Mesothelial cell of epicardium (in vitro differentiated cells): ENCODE data around the gene CACNA2D3. TPM values are rescaled to one million over a fixed set of nuclear protein-coding genes. Genes with fewer than 3 reads are reported as not detected.
A peak's percentile ranks its signal among the peaks of the same experiment; 100 is the strongest.

ENCODE experiments used
- DNase-seq, 2 experiments: peaks; one replicate each; pipeline ENCODE4 v3.0.0; 2021; ENCODE audit warnings: low spot score in 2 of 2; ENCODE audit not compliant: unreplicated experiment in 2 of 2
- H3K27ac Mint-ChIP-seq: 2 replicates; pipeline ENCODE4 v1.8.0; 2021; ENCODE audit warnings: mixed read lengths
- H3K27me3 Mint-ChIP-seq: 2 replicates; pipeline ENCODE4 v1.8.0; 2021; ENCODE audit warnings: low read depth, mixed read lengths
- H3K36me3 Mint-ChIP-seq: 2 replicates; pipeline ENCODE4 v1.8.0; 2021; ENCODE audit warnings: mixed read lengths
- H3K4me1 Mint-ChIP-seq: 2 replicates; pipeline ENCODE4 v1.8.0; 2021; ENCODE audit warnings: mixed read lengths
- H3K4me3 Mint-ChIP-seq: 2 replicates; pipeline ENCODE4 v1.8.0; 2021; ENCODE audit warnings: mild to moderate bottlenecking, moderate library complexity, mixed read lengths
- H3K9me3 Mint-ChIP-seq: 2 replicates; pipeline ENCODE4 v1.8.0; 2021; ENCODE audit warnings: mixed read lengths
- CTCF ChIP-seq: fragments of 200-600 bp; sonication (generic); IDR thresholded peaks from one replicate; pipeline ENCODE4 v1.5.0; 2021; ENCODE audit warnings: antibody characterized with exemption; ENCODE audit not compliant: unreplicated experiment
- total RNA-seq: library from RNA; stranded (reverse); gene quantifications from 3 replicates; pipeline ENCODE4 v1.2.1, GENCODE V29; 2021

The CACNA2D3 gene
- total RNA-seq, 1 donor from 2014 or later, result 2.3 TPM

DNA sequence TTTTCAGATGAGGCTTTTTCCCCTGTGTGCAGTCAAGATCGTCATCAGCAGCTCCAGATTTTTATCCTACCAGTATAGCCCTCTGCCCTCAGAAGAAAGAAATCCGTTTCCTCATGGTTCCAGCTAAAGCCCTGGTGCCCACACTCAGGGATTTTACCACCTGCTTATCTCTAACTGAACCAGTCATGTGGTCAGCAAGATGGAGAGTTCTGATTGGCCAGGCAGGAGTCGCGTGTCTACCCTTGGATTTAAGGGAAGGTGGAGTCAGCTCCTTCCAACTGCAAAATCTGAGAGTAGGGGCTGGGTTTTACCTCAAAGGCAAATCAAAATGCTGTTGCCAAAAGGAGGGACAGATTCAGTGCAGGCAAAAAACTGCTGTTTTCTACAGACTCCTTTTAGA, 670.2 kb downstream of the CACNA2D3 start:
- H3K36me3 Mint-ChIP-seq, result peaks cover 4% of the 10 kb centered on the region
- H3K9me3 Mint-ChIP-seq, result peaks cover 23% of the 10 kb centered on the region
- no peak overlapping the region for H3K27ac Mint-ChIP-seq
- DNase-seq, result no peak
- TF ChIP-seq CTCF, result no peak
- H3K4me3 Mint-ChIP-seq, result no peak overlapping the region
- H3K27me3 Mint-ChIP-seq, result no peaks in the 10 kb centered on the region
- peaks cover 1% of the 10 kb centered on the region for H3K4me1 Mint-ChIP-seq

- Mint-ChIP-seq H3K9me3 (peaks cover 18% of the 10 kb centered on the region), H3K4me1 (peaks cover 1% of the 10 kb centered on the region), H3K36me3 (peaks cover 2% of the 10 kb centered on the region), H3K27ac (no peak overlapping the region), H3K4me3 (no peak overlapping the region), H3K27me3 (no peaks in the 10 kb centered on the region)
- no peak for TF ChIP-seq CTCF
- DNase-seq, result no peak
Observed at GRCh38 chr3:54793171-54793570, 670.8 kb downstream of the CACNA2D3 start.

GRCh38 chr3:54797111-54797510, 674.8 kb downstream of the CACNA2D3 start:
- Mint-ChIP-seq H3K27me3 (no peaks in the 10 kb centered on the region), H3K4me1 (peaks cover 13% of the 10 kb centered on the region), H3K9me3 (peaks cover 20% of the 10 kb centered on the region), H3K27ac (no peak overlapping the region), H3K36me3 (peaks cover 2% of the 10 kb centered on the region), H3K4me3 (no peak overlapping the region)
- no peak for TF ChIP-seq CTCF
- no peak for DNase-seq

- TF ChIP-seq CTCF, result no peak
- no peak overlapping the region for H3K4me3 Mint-ChIP-seq
- H3K4me1 Mint-ChIP-seq, result peaks cover 11% of the 10 kb centered on the region
- peaks cover 2% of the 10 kb centered on the region for H3K36me3 Mint-ChIP-seq
- peak overlapping the region; percentile 56 for H3K27ac Mint-ChIP-seq
- peaks cover 23% of the 10 kb centered on the region for H3K9me3 Mint-ChIP-seq
- no peaks in the 10 kb centered on the region for H3K27me3 Mint-ChIP-seq
- DNase-seq, result no peak
Observed at GRCh38 chr3:54800478-54800877, 678.1 kb downstream of the CACNA2D3 start.

DNA sequence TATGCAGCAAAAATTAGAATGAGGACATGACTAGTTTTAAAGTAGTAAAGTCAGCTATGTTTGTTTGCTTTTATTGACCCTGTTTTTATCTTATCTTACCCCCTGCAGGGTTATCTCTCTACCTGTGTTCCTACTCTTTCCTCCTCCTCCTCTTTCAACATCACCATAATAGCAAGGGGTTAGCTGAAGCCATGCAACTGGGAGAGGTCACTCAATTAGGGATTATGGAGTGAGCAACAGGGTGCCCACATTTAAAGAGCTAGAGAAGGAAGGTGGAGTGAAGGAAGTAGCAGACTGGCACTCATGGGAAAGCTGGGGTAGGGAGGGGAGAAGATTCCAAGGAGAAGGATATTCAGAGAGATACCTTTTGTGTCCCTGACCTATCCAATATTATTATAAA, 679.6 kb downstream of the CACNA2D3 start:
- no peak for DNase-seq
- Mint-ChIP-seq H3K9me3 (peaks cover 17% of the 10 kb centered on the region), H3K4me1 (peaks cover 11% of the 10 kb centered on the region), H3K27ac (no peak overlapping the region), H3K4me3 (no peak overlapping the region), H3K27me3 (no peaks in the 10 kb centered on the region), H3K36me3 (peaks cover 2% of the 10 kb centered on the region)
- TF ChIP-seq CTCF, result no peak

GRCh38 chr3:54810401-54810800, 688.0 kb downstream of the CACNA2D3 start:
- H3K27ac Mint-ChIP-seq, result no peak overlapping the region
- H3K27me3 Mint-ChIP-seq, result no peaks in the 10 kb centered on the region
- no peak for DNase-seq
- no peak overlapping the region for H3K4me3 Mint-ChIP-seq
- H3K36me3 Mint-ChIP-seq, result no peaks in the 10 kb centered on the region
- H3K4me1 Mint-ChIP-seq, result peaks cover 4% of the 10 kb centered on the region
- H3K9me3 Mint-ChIP-seq, result peaks cover 5% of the 10 kb centered on the region
- TF ChIP-seq CTCF, result no peak
